ENCODE results near the gene RAB40C.

GRCh38 chr16:666572-666971 lies 76.7 kb downstream of the RAB40C start:
- no peak for TF ChIP-seq CTCF (optimal IDR thresholded peaks at IDR 0.05 in 1 of 3, IDR thresholded peaks at IDR 0.05 in 1 of 3, conservative IDR thresholded peaks at IDR 0.05 in 1 of 3; ENCODE audit: extremely low read depth in 1 of 3, insufficient read depth in 2 of 3, low read length in 3 of 3)
- no peak for TF ChIP-seq EZH2 (IDR thresholded peaks at IDR 0.05; ENCODE audit: low read length)

Data from keratinocyte (primary cell).